OCI-LY3 (cell line): Measurements from ENCODE around the gene CHAF1A.

Source experiments
- CTCF ChIP-seq: fragments of 200-600, 300-600 bp; sonication (generic); IDR thresholded peaks from 2 replicates; pipeline ENCODE4 v1.5.1; 2014; ENCODE audit warnings: antibody characterized with exemption, low read length, low read depth
- EZH2phosphoT487 ChIP-seq: fragments of 200-600 bp; shearing (Covaris generic); IDR thresholded peaks from 2 replicates; pipeline ENCODE4 v1.6.1; 2018; ENCODE audit warnings: antibody characterized with exemption, mixed run types, low read depth

GRCh38 chr19:4409123-4409933, 6.9 kb downstream of the CHAF1A start:
- TF ChIP-seq CTCF (no peak), EZH2phosphoT487 (no peak)
